Neural cell (in vitro differentiated cells): ENCODE data around the gene CELA3A.
"Not testable (repeated sequence)": the region's sequence is repeated elsewhere in the genome, so short reads cannot be mapped to it uniquely, and the experiment has no call there.

Experiments
- CTCF ChIP-seq: fragments of 450-650 bp; IDR thresholded peaks from 2 replicates; pipeline ENCODE4 v1.5.1; 2014; ENCODE audit warnings: antibody characterized with exemption, mild to moderate bottlenecking, moderate library complexity; ENCODE audit not compliant: poor library complexity, severe bottlenecking
- EP300 ChIP-seq: fragments of 450-650 bp; conservative IDR thresholded peaks from 2 replicates; pipeline ENCODE4 v1.6.1; 2014; ENCODE audit warnings: antibody characterized with exemption, mild to moderate bottlenecking, moderate library complexity; ENCODE audit not compliant: poor library complexity, severe bottlenecking
- EZH2 ChIP-seq: fragments of 200-600, 300-800 bp; shearing (Covaris generic), sonication (generic); IDR thresholded peaks from 2 replicates; pipeline ENCODE4 v1.6.1; 2014; ENCODE audit warnings: antibody characterized with exemption, low read length, borderline replicate concordance, mild to moderate bottlenecking; ENCODE audit not compliant: insufficient read depth, poor library complexity, severe bottlenecking
- TAF1 ChIP-seq: IDR thresholded peaks from 2 replicates; pipeline ENCODE4 v1.6.1; 2012; ENCODE audit warnings: low read depth

GRCh38 chr1:21994716-21995115 lies 6.7 kb upstream of the CELA3A start:
- not testable (repeated sequence) for TF ChIP-seq CTCF, EZH2, TAF1, EP300
